Vagina (tissue), 2 donors: ENCODE data around the gene URB2. TPM values are rescaled to one million over a fixed set of nuclear protein-coding genes. Genes with fewer than 3 reads are reported as not detected.

ENCODE experiments used
- DNase-seq, 2 donors: peaks; one replicate each; pipeline ENCODE4 v3.0.0-alpha.2; 2017; ENCODE audit errors: extremely low spot score in 2 of 2
- H3K27ac ChIP-seq: fragments of 200-600 bp; sonication (generic); one replicate; pipeline ENCODE4 v1.5.1; 2019
- H3K27me3 ChIP-seq: fragments of 200-600 bp; sonication (generic); one replicate; pipeline ENCODE4 v1.5.1; 2019
- H3K36me3 ChIP-seq, 2 donors: fragments of 200-600 bp; sonication (generic); one replicate each; pipeline ENCODE4 v1.5.1; 2017 to 2019
- H3K4me1 ChIP-seq: fragments of 200-600 bp; sonication (generic); one replicate; pipeline ENCODE4 v1.5.1; 2019
- H3K4me3 ChIP-seq, 2 donors: fragments of 200-600 bp; sonication (generic); 1 replicate in 1 of 2; 2 replicates in 1 of 2; pipeline ENCODE4 v1.5.1; 2016 to 2019
- H3K9me3 ChIP-seq: fragments of 200-600 bp; sonication (generic); one replicate; pipeline ENCODE4 v1.5.1; 2019
- POLR2A ChIP-seq, 2 donors: fragments of 450-650 bp; IDR thresholded peaks; one replicate each; pipeline ENCODE4 v1.6.1; 2017; ENCODE audit warnings: antibody characterized with exemption in 2 of 2, mild to moderate bottlenecking in 2 of 2, moderate library complexity in 2 of 2
- POLR2AphosphoS5 ChIP-seq, 2 donors: sonication (generic); formaldehyde crosslinking; IDR thresholded peaks; one replicate each; pipeline ENCODE4 v1.9.0; 2017; ENCODE audit warnings: antibody characterized with exemption in 2 of 2, mild to moderate bottlenecking in 2 of 2, low read depth in 1 of 2; ENCODE audit not compliant: insufficient read depth in 1 of 2
- intact Hi-C: fragments of 100-400 bp; cut with DNase I; formaldehyde crosslinking; loops from one replicate; pipeline ENCODE4 v1.15.1; 2023
- total RNA-seq: library from RNA; depleted of rRNA; stranded (reverse); fragments of >200 nt; gene quantifications from one replicate; pipeline ENCODE4 v1.2.3, GENCODE V29; 2016
- TF ChIP-seq, protein P1 (sequence below), 3 experiments: fragments of 450-650 bp in 2 of 3; fragments of 200-600 bp in 1 of 3; sonication (generic) in 1 of 3; IDR thresholded peaks; one replicate each; pipeline ENCODE4 v1.5.1; 2017 to 2019; ENCODE audit warnings: antibody characterized with exemption in 3 of 3, mild to moderate bottlenecking in 2 of 3, moderate library complexity in 2 of 3

Gene URB2
- total RNA-seq, 1 donor from 2014 or later, result 9.3 TPM

GRCh38 chr1:229653420-229653819, 27.4 kb downstream of the URB2 start:
- DNase-seq, result no peak
- H3K9me3 ChIP-seq, result no peaks in the 10 kb centered on the region
- no peaks in the 10 kb centered on the region for H3K27me3 ChIP-seq
- TF ChIP-seq POLR2A (IDR thresholded peaks at IDR 0.05), result no peak
- no peak for TF ChIP-seq POLR2AphosphoS5 (IDR thresholded peaks at IDR 0.05; ENCODE audit: insufficient read depth in 1 of 2, low read depth in 1 of 2)
- TF ChIP-seq, protein P1, sequence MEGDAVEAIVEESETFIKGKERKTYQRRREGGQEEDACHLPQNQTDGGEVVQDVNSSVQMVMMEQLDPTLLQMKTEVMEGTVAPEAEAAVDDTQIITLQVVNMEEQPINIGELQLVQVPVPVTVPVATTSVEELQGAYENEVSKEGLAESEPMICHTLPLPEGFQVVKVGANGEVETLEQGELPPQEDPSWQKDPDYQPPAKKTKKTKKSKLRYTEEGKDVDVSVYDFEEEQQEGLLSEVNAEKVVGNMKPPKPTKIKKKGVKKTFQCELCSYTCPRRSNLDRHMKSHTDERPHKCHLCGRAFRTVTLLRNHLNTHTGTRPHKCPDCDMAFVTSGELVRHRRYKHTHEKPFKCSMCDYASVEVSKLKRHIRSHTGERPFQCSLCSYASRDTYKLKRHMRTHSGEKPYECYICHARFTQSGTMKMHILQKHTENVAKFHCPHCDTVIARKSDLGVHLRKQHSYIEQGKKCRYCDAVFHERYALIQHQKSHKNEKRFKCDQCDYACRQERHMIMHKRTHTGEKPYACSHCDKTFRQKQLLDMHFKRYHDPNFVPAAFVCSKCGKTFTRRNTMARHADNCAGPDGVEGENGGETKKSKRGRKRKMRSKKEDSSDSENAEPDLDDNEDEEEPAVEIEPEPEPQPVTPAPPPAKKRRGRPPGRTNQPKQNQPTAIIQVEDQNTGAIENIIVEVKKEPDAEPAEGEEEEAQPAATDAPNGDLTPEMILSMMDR (IDR thresholded peaks at IDR 0.05), result no peak
- peaks cover 0 to 36% of the 10 kb centered on the region in 2 donors for H3K36me3 ChIP-seq
- intact Hi-C loops, result no loop called here
- H3K4me3 ChIP-seq, result no peak overlapping the region
- no peaks in the 10 kb centered on the region for H3K4me1 ChIP-seq
- H3K27ac ChIP-seq, result no peak overlapping the region

GRCh38 chr1:229655781-229656180, 29.7 kb downstream of the URB2 start:
- peak in 1 of 2 donors; percentile 76 for DNase-seq
- TF ChIP-seq POLR2A (IDR thresholded peaks at IDR 0.05) (no peak), POLR2AphosphoS5 (IDR thresholded peaks at IDR 0.05; ENCODE audit: insufficient read depth in 1 of 2, low read depth in 1 of 2) (no peak)
- TF ChIP-seq, protein P1 (IDR thresholded peaks at IDR 0.05), result no peak

GRCh38 chr1:229657993-229658755, 32.1 kb downstream of the URB2 start:
- intact Hi-C loops, result loop anchor here (2.0 kb wide), 1 partner anchor 655 kb away; no protein-coding TSS in a partner anchor
- Histone ChIP-seq H3K4me1 (peaks cover 5% of the 10 kb centered on the region), H3K27ac (no peak overlapping the region), H3K9me3 (no peaks in the 10 kb centered on the region), H3K4me3 (no peak overlapping the region), H3K27me3 (no peaks in the 10 kb centered on the region), H3K36me3 (peaks cover 0 to 20% of the 10 kb centered on the region in 2 donors)
- no peak for TF ChIP-seq POLR2A (IDR thresholded peaks at IDR 0.05)
- TF ChIP-seq, protein P1 (IDR thresholded peaks at IDR 0.05), result no peak
- TF ChIP-seq POLR2AphosphoS5 (IDR thresholded peaks at IDR 0.05; ENCODE audit: insufficient read depth in 1 of 2, low read depth in 1 of 2), result no peak
- DNase-seq, result no peak

More at GRCh38 chr1:229655781-229656180, 29.7 kb downstream of the URB2 start:
- Histone ChIP-seq H3K27me3 (no peaks in the 10 kb centered on the region), H3K9me3 (no peaks in the 10 kb centered on the region), H3K36me3 (peaks cover 0 to 25% of the 10 kb centered on the region in 2 donors), H3K27ac (no peak overlapping the region), H3K4me1 (no peaks in the 10 kb centered on the region), H3K4me3 (no peak overlapping the region)
- intact Hi-C loops, result no loop called here

- H3K27ac ChIP-seq, result no peak overlapping the region
Observed at GRCh38 chr1:229661022-229661877, 35.2 kb downstream of the URB2 start.

More at GRCh38 chr1:229661022-229661877, 35.2 kb downstream of the URB2 start:
- DNase-seq, result peak in 1 of 2 donors; percentile 87
- no peak overlapping the region for H3K4me3 ChIP-seq
- intact Hi-C loops, result loop anchor here (10.0 kb wide), 1 partner anchor 404 kb away; the partner anchor contains the start of gene GALNT2
- no peaks in the 10 kb centered on the region for H3K27me3 ChIP-seq
- no peaks in the 10 kb centered on the region for H3K36me3 ChIP-seq
- TF ChIP-seq POLR2AphosphoS5 (IDR thresholded peaks at IDR 0.05; ENCODE audit: insufficient read depth in 1 of 2, low read depth in 1 of 2) (peak in 1 of 2 donors; percentile 33), POLR2A (IDR thresholded peaks at IDR 0.05) (no peak)
- TF ChIP-seq, protein P1 (IDR thresholded peaks at IDR 0.05), result peak; percentile 73 to 88 (median 75)
- H3K9me3 ChIP-seq, result no peaks in the 10 kb centered on the region
- H3K4me1 ChIP-seq, result peaks cover 5% of the 10 kb centered on the region
